NCI-H2196 (cell line): ENCODE data around the gene GPR25.
A peak's percentile ranks its signal among the peaks of the same experiment; 100 is the strongest.
"Not testable (repeated sequence)": the region's sequence is repeated elsewhere in the genome, so short reads cannot be mapped to it uniquely, and the experiment has no call there.

Experiments used
- DNase-seq: peaks from one replicate; lab custom pipeline; 2025; ENCODE audit not compliant: unreplicated experiment; lab: John Stamatoyannopoulos, UW

GPR25 gene

GRCh38 chr1:200909757-200910239 lies 37.0 kb downstream of the GPR25 start:
- no peak for DNase-seq

GRCh38 chr1:200911361-200911760 lies 38.6 kb downstream of the GPR25 start:
- no peak for DNase-seq

DNA sequence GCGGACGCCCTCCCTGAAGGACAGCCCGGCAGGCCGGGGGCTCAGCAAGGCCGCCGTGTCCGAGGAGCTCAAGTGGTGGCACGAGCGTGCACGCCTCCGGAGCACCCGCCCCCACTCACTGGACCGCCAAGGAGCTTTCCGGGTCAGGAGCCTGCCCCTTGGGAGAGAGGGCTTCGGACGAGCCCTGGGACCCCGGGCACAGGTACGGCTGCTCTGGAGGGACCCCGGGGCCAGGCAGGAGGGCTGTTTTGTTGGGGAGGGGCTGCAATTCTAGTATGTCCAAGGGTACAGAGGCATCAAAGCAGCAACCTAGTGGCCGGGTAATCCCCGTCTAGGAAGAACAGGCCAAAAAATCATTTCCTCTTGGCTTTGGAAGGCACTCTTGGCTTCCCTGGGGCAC lies 39.2 kb downstream of the GPR25 start:
- DNase-seq = not testable (repeated sequence)

- peak; percentile 30 for DNase-seq
Measured at GRCh38 chr1:200912737-200913407, 40.1 kb downstream of the GPR25 start.

- DNase-seq = no peak
Measured at GRCh38 chr1:200916152-200916551, 43.4 kb downstream of the GPR25 start.

GRCh38 chr1:200916681-200917080 lies 43.9 kb downstream of the GPR25 start:
- DNase-seq = no peak

DNA sequence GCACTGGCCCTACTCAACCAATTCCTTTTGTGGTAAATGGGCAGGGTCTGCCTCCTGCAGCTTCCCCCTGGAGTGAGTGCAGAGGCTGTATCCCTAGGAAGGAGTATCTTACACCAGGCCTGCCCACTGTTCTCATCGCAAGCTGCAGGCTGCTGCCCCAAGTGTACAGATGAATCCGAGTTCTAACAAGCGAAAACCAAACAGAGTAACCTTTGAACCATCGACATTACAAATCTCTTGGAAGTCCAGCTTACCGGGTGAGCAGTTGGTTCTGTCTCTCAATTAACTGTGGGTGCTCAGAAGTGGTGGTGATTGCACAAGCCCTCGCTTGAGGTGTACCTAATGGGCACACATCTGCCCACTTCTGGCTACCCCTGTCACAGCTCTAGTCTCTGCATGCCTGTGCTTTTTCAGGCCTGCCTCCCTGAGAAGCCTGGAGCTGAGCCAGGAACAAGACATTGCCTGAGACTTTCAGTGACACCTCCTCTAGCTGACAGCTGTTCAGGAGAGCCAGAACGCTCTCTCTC lies 44.6 kb downstream of the GPR25 start:
- no peak for DNase-seq

DNA sequence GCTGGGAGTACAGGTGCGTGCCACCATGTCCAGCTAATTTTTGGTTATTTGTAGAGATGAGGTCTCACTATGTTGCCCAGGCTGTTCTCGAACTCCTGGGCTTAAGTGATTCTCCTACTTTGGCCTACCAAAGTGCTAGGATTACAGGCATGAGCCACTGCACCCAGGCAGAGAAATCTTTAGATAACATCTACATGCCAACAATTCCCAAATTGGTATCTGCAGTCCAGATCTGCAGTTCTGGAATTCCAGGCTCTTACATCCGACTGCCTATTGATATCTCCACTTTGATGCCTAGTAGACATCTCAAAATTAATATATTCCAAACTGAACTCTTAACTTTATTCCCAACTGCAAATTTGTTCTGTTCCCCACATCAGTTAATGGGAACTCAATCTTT lies 45.2 kb downstream of the GPR25 start:
- no peak for DNase-seq

GRCh38 chr1:200919386-200919785 lies 46.6 kb downstream of the GPR25 start:
- DNase-seq = no peak

DNA sequence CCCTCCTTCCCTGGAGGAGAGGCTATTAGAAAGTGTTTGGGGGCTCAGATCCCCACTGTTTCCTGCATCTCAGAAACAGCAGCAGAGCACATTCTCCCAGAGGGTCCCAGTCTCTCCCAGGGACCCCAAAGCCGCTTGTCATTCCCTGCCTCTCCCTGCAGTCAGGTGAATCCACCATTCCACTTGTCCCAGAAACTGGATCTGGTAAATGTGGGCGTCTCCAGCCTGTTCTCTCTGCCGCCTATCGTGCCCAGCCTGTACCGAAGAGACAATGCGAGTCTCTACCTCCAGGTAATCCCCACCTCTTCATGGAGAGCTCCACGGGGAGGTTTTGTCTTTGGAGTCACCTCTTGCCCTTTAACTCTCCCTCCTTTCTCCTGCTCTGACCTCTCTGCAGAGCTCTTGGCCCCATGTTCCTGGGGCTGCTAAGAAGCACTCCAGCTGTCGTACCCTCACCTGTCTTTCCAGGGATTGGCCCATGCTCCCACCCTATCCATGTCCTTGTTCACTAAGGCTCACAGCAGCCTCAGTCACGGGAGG lies 48.9 kb downstream of the GPR25 start:
- DNase-seq = no peak

DNA sequence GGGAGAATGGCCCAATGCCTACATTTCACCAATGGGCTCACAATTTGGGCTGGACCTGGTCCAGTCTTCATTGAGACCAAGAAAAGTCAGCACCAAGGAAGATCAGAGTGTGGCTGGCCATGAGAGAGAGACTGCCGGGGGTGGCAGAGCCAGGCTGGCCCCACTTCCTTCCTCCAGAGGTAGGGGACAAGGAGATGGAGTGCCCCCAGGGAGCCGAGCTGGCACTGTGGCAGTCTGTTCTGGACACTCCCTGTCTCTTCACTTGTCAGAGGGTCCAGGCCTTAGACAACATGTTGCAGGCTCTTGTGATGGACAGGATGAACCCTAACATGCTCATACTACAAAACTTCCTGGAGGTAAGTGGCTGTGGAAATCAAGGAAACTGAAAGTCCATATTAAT lies 49.6 kb downstream of the GPR25 start:
- DNase-seq = no peak

GRCh38 chr1:200923601-200924000 lies 50.8 kb downstream of the GPR25 start:
- no peak for DNase-seq
